Activated naive CD8-positive, alpha-beta T cell treated with anti-CD3 and anti-CD28 coated beads, Interleukin-2, amount 50 U/mL, for 24 hours (primary cell): ENCODE results near the gene SUPT6H.

Experiments used
- ATAC-seq: fragments of 150-1000 bp; cut with Tn5 transposase; one replicate; pipeline ENCODE4 v1.10.0; 2021
- DNase-seq: peaks from one replicate; pipeline ENCODE4 v3.0.0; 2021
- H3K27ac Mint-ChIP-seq: one replicate; pipeline ENCODE4 v1.8.0; 2021; ENCODE audit warnings: mild to moderate bottlenecking, mixed read lengths
- H3K27me3 Mint-ChIP-seq: one replicate; pipeline ENCODE4 v1.8.0; 2021; ENCODE audit warnings: mixed read lengths
- H3K36me3 Mint-ChIP-seq: one replicate; pipeline ENCODE4 v1.8.0; 2021; ENCODE audit warnings: low read depth, mixed read lengths
- H3K4me1 Mint-ChIP-seq: one replicate; pipeline ENCODE4 v1.8.0; 2021; ENCODE audit warnings: mixed read lengths
- H3K4me3 Mint-ChIP-seq: one replicate; pipeline ENCODE4 v1.8.0; 2021; ENCODE audit warnings: mild to moderate bottlenecking, moderate library complexity, mixed read lengths
- H3K9me3 Mint-ChIP-seq: one replicate; pipeline ENCODE4 v1.8.0; 2021; ENCODE audit warnings: mixed read lengths

The SUPT6H gene

DNA sequence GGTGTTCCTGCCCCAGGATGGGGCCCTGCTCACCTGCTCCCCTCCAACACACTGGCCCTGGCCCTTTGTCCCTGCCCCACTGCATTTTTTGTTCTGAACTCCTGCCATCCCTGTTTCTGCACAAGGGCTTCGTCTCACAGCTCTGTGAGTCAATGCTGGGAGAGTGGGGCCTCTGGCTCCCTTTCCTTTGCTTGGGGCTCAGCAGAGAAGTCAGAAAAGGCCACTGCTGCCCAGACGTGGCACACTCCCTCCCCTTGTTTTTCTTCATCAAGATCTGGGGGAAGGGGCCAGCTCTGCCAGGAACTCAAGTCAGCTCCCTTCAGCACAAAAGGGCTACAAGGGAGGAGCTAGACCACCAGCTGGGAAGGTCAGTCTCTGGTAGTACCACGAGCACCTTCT is 40.7 kb downstream of the SUPT6H start:
- Mint-ChIP-seq H3K27me3 (no peaks in the 10 kb centered on the region), H3K27ac (no peak overlapping the region), H3K36me3 (peaks cover 39% of the 10 kb centered on the region), H3K9me3 (no peaks in the 10 kb centered on the region), H3K4me3 (no peak overlapping the region), H3K4me1 (peaks cover 7% of the 10 kb centered on the region)
- DNase-seq = no peak
- no peak for ATAC-seq

DNA sequence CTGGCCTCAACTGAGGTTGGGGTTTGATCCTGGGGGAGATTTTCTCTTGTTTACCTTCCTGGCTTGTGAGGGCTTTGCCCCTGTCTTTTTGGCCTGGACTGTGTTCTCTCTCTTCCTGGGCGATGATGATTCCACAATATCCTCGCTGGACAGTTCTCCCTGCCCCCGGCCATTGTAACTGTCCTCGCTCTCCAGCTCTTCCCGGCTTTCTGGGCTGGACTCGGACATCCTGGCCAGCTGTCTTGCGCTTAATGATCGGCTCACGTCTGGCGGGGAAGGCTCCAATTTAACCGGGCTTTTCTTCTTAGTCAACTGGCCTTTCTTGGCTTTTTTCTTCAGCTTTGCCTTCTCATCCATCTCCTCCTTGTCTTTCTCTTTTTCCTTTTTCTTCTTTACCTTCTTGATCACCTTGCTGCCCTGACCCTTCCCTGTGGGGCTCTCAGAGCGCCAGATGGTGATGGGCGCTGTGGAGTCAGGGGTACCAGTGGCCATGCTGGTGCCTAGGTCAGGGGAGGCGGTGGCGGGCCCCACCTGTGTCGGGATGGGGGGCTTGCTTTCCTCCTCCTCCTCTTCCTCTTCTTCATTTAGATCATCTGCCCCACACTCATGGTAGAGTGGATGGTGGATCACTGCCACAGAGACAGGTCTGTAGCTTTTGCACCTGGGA is 41.7 kb downstream of the SUPT6H start:
- no peak for ATAC-seq
- Mint-ChIP-seq H3K4me1 (peaks cover 1% of the 10 kb centered on the region), H3K9me3 (no peaks in the 10 kb centered on the region), H3K4me3 (no peak overlapping the region), H3K27me3 (no peaks in the 10 kb centered on the region), H3K27ac (no peak overlapping the region), H3K36me3 (peaks cover 36% of the 10 kb centered on the region)
- DNase-seq = no peak

DNA sequence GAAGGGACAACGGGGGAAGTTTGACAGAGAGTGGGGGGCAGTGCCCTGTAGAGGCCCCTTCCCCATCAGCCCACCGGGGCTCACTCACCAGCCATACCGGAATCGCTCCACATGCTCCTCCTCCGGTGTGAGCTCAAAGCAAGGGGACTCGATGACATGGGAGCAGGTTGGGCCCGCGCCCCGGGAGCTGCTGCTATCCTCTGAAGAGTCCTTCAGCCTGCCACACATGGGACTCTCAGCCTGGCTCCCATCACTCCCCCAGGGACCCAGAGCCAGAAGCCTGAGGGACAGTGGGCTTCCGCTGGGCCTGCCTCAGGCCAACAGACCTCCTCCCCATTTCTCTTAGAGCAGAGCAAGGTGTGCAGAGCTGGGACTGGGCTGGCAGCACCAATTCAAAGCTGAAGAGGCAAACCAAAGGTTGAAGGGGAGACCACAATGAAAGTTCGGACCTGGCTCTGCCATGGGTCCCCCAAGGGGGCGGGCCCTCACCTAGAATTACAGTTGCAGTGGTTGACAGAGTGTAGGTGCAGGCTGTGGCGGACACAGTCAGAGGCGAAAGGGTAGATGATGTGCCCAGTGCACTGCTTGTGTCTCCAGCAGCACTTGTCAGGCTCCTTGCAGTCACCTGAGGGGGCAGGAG is 42.3 kb downstream of the SUPT6H start:
- DNase-seq = no peak
- peaks cover 31% of the 10 kb centered on the region for H3K36me3 Mint-ChIP-seq

DNA sequence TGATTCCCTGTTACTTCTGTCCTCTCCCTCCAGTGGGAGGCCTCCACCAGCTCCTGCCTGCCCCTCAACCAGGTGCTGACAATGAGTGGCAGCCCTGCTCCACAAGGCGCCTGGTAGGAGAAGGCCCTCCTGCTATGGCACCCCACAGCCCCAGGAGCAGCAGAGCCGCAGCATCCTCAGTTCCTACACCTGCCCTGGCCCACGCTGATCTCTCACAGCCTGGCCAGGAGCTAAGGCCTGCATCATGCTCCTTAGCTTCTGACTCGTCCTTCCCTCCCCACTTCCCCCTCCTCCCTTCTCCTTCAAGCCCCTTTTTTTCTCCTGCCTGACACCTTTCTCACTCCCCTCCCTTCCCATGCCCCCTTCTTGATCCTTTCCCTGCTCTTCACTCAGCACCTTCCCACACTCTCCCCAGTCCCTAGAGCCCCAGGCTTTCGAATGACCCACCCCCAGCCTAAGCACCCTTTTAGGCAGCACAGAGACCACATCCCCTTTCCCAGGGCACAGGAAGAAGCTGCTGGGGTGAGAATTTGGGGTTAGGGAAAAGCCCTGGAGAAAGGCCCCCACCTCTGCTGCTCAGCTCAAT is 43.2 kb downstream of the SUPT6H start:
- H3K4me3 Mint-ChIP-seq = no peak overlapping the region
- H3K27me3 Mint-ChIP-seq = no peaks in the 10 kb centered on the region
- no peaks in the 10 kb centered on the region for H3K4me1 Mint-ChIP-seq
- DNase-seq (no peak), ATAC-seq (no peak)
- no peaks in the 10 kb centered on the region for H3K9me3 Mint-ChIP-seq
- H3K36me3 Mint-ChIP-seq = peaks cover 26% of the 10 kb centered on the region
- H3K27ac Mint-ChIP-seq = no peak overlapping the region

More for the DNA sequence above, 42.3 kb downstream of the SUPT6H start:
- H3K4me3 Mint-ChIP-seq = no peak overlapping the region
- no peaks in the 10 kb centered on the region for H3K4me1 Mint-ChIP-seq
- no peaks in the 10 kb centered on the region for H3K27me3 Mint-ChIP-seq
- H3K9me3 Mint-ChIP-seq = no peaks in the 10 kb centered on the region
- H3K27ac Mint-ChIP-seq = no peak overlapping the region
- no peak for ATAC-seq

DNA sequence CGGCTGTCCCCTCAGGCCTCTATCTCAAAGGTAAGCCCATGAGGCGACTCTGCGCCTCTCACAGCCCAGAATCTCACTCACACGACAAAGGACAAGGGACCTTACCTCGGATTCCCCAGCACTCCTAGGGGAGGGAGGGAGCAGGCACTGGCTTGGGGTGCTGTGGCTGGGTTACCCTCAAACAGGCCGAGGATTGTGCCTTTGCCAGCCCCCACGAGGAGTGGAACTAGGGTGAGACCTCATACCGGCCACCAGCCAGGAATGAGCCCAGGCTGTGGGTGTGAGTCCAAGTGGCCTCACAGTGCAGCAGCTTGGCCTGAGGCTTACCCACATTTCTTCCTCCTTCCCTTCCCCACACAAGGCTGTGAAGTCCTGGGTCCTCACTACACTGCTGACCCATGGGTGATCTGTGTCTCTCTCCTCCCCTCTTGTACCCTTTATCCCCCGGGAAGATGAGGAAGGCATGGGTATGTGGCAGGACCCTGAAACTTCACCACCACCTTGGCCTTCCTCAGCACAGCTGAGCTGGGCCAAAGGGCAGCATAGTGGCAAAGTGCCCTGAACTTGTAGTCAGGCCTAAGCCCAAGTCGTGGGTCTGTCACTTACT is 43.8 kb downstream of the SUPT6H start:
- Mint-ChIP-seq H3K36me3 (peaks cover 22% of the 10 kb centered on the region), H3K4me3 (no peak overlapping the region), H3K9me3 (no peaks in the 10 kb centered on the region), H3K27me3 (no peaks in the 10 kb centered on the region), H3K4me1 (peaks cover 3% of the 10 kb centered on the region), H3K27ac (no peak overlapping the region)
- no peak for ATAC-seq
- DNase-seq = no peak

DNA sequence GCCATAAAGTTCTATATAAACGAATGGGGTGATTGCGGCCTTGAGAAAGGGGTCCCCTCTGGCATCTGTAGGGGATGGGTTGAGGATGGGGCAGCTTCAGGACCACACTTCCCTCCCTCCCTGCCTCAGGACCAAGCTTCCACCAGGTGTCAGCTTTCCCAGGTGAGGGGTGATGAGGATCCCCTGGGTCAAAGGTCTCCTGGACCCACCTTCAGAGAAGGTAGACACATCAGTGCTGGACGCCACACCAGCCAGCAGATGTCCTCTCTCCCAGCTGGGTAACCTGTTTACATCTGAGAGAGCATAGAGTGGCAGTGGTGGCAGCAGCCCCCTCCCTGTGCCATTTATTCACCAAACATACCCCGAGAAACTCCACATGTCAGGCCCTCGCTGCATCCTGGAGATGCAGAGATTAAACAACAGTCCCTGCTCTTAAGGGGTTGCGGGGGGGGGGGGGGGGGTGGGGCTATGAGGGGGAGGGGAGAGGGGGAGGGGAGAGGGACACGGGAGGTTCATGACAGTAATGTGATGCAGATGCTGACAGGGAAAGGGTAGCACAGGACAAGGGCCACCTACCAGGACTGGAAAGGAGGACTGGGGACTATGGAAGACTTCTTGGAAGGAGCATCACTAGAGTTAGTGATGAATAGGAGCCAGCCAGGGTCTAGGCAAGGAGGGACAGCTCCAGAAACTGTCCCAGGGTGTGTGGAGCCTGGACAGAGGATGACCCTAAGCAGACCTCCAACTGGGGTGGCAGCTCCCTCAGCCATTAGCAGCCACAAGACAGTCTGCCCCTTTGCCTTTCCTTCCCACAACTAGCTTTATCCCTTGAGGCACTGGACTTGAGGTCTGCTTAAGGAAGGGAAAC is 44.7 kb downstream of the SUPT6H start:
- no peak overlapping the region for H3K4me3 Mint-ChIP-seq
- H3K27ac Mint-ChIP-seq = no peak overlapping the region
- peaks cover 15% of the 10 kb centered on the region for H3K36me3 Mint-ChIP-seq
- no peak for ATAC-seq
- no peaks in the 10 kb centered on the region for H3K9me3 Mint-ChIP-seq
- DNase-seq = no peak
- peaks cover 8% of the 10 kb centered on the region for H3K4me1 Mint-ChIP-seq
- no peaks in the 10 kb centered on the region for H3K27me3 Mint-ChIP-seq

DNA sequence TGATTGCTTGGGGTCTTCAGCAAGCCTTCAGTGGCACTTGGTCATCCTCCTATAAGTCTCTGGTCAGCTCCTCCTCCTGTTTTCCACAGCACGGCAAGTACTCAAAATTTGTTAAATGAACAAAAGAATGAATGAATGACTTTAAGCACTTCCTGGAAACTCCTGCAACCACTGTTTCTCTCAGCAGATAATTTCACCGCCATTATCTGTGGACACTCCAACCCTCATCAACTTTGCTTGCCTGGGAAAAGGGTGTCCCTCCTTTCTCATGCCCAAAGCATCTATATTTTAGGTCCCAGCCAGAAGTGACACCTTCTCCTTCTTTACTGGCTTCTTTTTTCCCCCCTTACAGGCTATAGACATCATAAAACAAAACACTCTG is 45.3 kb downstream of the SUPT6H start:
- no peak overlapping the region for H3K4me3 Mint-ChIP-seq
- H3K4me1 Mint-ChIP-seq = peaks cover 14% of the 10 kb centered on the region
- ATAC-seq = no peak
- H3K27me3 Mint-ChIP-seq = no peaks in the 10 kb centered on the region
- DNase-seq = no peak
- no peaks in the 10 kb centered on the region for H3K9me3 Mint-ChIP-seq
- peak overlapping the region; percentile 7 for H3K27ac Mint-ChIP-seq
- H3K36me3 Mint-ChIP-seq = peaks cover 12% of the 10 kb centered on the region

DNA sequence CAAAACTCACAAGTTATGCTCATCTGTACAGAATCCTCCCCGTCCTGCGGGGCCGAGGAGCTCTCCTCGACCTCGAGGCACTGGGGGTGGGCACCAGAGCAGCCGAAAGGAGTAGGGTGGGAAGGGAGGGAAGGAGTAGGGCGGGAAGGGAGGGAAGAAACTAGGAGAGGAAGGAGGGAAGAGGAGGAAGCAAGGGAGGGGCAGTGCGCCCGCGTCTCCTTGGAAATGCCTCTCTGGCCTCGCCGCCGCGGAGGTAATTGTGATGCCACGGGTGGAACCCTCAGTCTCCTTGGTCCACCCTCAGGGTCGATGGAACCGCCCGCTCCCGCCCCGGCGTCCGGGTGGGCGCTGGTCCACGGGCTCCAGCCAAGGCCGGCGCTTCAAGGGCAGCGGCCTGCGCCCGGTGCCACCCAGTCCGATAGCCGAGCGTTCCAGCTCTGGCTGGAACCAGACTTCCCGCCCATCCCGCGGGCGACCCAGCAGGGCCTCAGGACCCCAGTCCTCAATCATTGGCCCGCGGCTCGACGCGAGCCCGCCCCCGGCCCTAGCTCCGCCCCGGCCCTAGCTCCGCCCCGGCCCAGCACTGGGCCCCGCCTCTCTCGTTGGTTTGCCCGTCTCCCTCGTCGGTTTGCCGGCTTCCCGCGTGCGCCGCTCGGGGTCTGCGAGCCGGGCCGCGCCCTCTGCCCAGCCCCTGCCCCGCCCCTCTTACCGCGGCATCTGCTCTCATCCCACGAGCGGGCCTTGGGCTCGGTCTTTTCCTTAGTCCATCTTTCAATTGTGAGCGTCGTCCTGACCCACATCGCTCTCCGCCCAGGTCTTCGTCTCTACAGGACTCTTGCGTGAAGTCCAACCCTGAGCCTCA is 49.1 kb downstream of the SUPT6H start:
- Mint-ChIP-seq H3K36me3 (peaks cover 3% of the 10 kb centered on the region), H3K27ac (peak overlapping the region; percentile 89), H3K4me3 (peak overlapping the region; percentile 83), H3K27me3 (peaks cover 13% of the 10 kb centered on the region), H3K4me1 (peaks cover 17% of the 10 kb centered on the region), H3K9me3 (no peaks in the 10 kb centered on the region)
- peak; percentile 87 for ATAC-seq
- DNase-seq = peak; percentile 95

DNA sequence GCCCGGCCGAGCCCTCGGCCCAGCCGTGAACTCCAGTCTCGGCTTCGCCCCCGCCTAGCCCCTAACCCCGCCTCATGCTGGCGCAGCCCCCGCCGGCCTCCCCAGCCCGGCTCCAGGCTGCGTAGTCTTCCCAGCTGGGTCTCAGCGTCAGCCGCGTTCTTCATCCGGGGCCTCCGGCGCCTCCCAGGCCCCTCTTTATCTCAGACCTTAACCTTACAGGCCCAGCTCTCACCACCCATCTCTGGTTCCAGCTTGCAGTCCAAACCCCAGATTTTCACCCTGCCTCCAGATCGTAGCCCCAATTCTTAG is 49.7 kb downstream of the SUPT6H start, which contains the start of gene PROCA1:
Gene PROCA1 (minus strand): TSS at position 166 of the 309 bp plus-strand sequence. CDS start 228 bp downstream, outside the sequence.
- H3K4me3 Mint-ChIP-seq = peak within 1 kb of the TSS; percentile 83
- H3K27ac Mint-ChIP-seq = peak within 1 kb of the TSS; percentile 89
- no peaks in the 10 kb centered on the region for H3K9me3 Mint-ChIP-seq
- H3K4me1 Mint-ChIP-seq = peaks cover 20% of the 10 kb centered on the region
- H3K27me3 Mint-ChIP-seq = peaks cover 16% of the 10 kb centered on the region
- ATAC-seq (peak; percentile 16), DNase-seq (no peak)
- H3K36me3 Mint-ChIP-seq = peaks cover 3% of the 10 kb centered on the region

DNA sequence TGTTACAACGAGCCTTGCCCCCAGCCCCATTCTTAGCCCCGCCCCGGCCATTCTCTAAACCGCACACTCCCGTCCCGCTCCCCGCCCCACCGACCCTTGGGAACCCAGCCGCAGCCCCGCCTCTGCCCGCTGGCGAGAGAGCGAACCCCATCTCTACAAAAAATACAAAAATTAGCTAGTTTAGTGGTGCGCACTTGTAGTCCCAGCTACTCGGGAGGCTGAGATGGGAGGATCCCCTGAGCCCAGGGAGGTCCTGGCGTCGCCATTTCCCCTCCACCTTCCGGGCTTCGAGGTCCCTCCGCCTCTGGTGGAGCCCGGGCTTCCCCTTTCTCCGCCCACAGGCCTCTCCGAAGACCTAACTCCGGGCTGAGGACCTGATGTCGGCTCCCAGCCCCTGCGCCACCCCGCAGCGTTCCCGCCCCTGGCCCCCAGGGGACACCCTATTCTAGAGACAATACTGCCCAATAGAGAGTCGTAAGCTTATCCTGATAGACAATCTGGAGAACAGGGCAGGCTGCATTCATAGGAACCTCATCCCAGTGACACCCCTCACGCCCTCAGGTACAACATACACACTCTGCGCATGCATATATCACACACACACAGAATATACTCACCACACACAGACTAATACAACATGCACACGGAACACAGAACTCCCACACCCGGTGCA is 50.2 kb downstream of the SUPT6H start:
- DNase-seq = peak; percentile 79
- Mint-ChIP-seq H3K9me3 (no peaks in the 10 kb centered on the region), H3K36me3 (peaks cover 3% of the 10 kb centered on the region), H3K4me3 (peak overlapping the region; percentile 83), H3K27ac (peak overlapping the region; percentile 89), H3K27me3 (peaks cover 16% of the 10 kb centered on the region), H3K4me1 (peaks cover 20% of the 10 kb centered on the region)
- peak; percentile 60 for ATAC-seq

DNA sequence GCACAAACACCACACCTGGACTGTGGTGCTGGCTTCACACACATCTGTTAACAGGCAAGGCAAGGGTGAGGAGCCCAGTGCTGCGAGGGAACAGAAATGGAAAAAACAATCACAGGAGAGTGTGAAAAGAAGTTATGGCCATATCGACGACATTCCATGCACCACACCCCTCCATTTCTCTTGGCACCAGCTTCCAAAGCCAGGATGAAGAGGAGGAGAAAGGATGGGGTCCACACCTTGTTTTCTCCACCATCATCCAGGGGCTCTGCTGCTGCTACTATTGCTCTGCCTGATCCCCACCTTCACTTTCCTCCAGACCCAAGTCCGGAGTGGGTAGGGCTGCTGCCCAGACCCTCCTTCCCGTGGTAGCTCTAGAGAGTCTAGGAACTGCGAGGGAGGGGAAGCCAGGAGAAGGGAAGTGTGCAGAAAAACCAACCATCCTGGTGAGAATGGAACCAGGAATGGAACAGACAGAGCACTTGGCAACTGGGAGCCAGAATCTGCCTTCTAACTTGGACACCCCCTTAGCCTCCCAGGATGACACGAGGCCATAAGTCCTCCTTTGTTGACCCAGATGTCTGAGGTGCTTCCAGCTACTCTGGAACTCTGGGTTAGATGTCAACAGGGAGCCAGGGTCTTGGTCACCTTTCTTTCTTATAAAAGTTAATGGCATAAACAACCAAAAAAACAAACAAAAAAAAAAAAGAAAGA is 50.9 kb downstream of the SUPT6H start:
- ATAC-seq = no peak
- no peaks in the 10 kb centered on the region for H3K9me3 Mint-ChIP-seq
- H3K4me1 Mint-ChIP-seq = peaks cover 20% of the 10 kb centered on the region
- peak overlapping the region; percentile 83 for H3K4me3 Mint-ChIP-seq
- H3K27ac Mint-ChIP-seq = peak overlapping the region; percentile 89
- peaks cover 3% of the 10 kb centered on the region for H3K36me3 Mint-ChIP-seq
- peaks cover 17% of the 10 kb centered on the region for H3K27me3 Mint-ChIP-seq
- DNase-seq = no peak

DNA sequence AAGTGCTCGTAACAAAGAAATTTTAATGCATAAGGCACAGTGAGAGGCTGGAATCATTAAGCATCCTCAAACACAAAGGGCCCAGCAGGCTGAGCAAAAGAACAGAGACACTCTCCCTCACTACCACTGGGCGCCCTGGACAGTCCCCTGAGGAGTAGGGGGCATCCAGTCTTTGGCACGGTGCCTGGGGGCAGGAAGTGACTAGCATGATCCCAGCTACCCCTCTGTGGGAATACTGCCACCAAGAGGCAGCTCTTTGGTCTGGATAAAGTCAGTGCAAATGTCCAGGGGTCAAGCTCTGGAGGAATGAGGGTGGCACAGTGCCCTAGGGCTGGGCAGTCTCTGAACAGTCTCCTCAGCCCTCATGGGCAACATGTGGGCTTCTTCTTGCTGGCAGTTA is 52.3 kb downstream of the SUPT6H start:
- H3K4me3 Mint-ChIP-seq = no peak overlapping the region
- ATAC-seq = no peak
- H3K4me1 Mint-ChIP-seq = peaks cover 33% of the 10 kb centered on the region
- no peaks in the 10 kb centered on the region for H3K9me3 Mint-ChIP-seq
- no peak for DNase-seq
- no peaks in the 10 kb centered on the region for H3K36me3 Mint-ChIP-seq
- no peak overlapping the region for H3K27ac Mint-ChIP-seq
- peaks cover 20% of the 10 kb centered on the region for H3K27me3 Mint-ChIP-seq

DNA sequence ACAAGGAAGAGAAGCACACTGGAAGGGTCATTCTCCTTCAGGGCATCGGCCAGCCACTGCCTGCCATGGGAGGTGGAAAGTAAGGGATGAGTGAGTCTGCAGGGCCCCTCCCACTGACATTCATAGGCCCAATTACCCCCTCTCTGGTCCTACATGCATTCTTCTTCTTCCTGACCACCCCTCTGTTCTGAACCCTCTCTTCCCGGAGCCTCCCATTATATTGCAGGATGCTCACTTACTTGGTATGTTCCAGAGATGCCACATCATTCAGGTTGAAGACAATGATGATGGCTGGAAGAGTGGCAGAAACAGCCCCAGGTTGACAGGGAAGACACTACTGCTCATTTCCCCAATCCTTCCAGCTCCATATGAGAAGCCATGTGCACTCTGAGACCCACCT is 53.2 kb downstream of the SUPT6H start:
- Mint-ChIP-seq H3K36me3 (peaks cover 5% of the 10 kb centered on the region), H3K27ac (no peak overlapping the region), H3K4me1 (peaks cover 40% of the 10 kb centered on the region), H3K4me3 (no peak overlapping the region), H3K27me3 (peaks cover 20% of the 10 kb centered on the region), H3K9me3 (no peaks in the 10 kb centered on the region)
- ATAC-seq (no peak), DNase-seq (no peak)
